ENCODE data around the gene PC.

Gene PC

GRCh38 chr11:66852466-66853241 lies 105.5 kb downstream of the PC start:
- DNase-seq: no peak

- DNase-seq: no peak
These were observed 106.3 kb downstream of the PC start for GRCh38 chr11:66851698-66852465.

- no peak for DNase-seq
These were observed 107.0 kb downstream of the PC start for GRCh38 chr11:66851239-66851596.

GRCh38 chr11:66850588-66851238 lies 107.5 kb downstream of the PC start:
- no peak for DNase-seq

- DNase-seq: no peak
These were observed 108.0 kb downstream of the PC start for GRCh38 chr11:66850235-66850587.

GRCh38 chr11:66849501-66850234 lies 108.5 kb downstream of the PC start:
- DNase-seq: no peak

- no peak for DNase-seq
These were observed 109.3 kb downstream of the PC start for GRCh38 chr11:66848671-66849500.

GRCh38 chr11:66847461-66848232 lies 110.5 kb downstream of the PC start:
- no peak for DNase-seq

- DNase-seq: no peak
These were observed 111.5 kb downstream of the PC start for GRCh38 chr11:66846671-66847091.

GRCh38 chr11:66845876-66846212 lies 112.3 kb downstream of the PC start:
- no peak for DNase-seq

GRCh38 chr11:66845143-66845875 lies 112.9 kb downstream of the PC start:
- DNase-seq: no peak

GRCh38 chr11:66844496-66845142 lies 113.6 kb downstream of the PC start:
- no peak for DNase-seq

GRCh38 chr11:66843776-66844495 lies 114.2 kb downstream of the PC start:
- no peak for DNase-seq

- DNase-seq: peak; percentile 87 to 90
These were observed 115.0 kb downstream of the PC start, which contains the start of gene RCE1 for GRCh38 chr11:66842896-66843775. Gene RCE1, plus strand, starts transcription at chr11:66843441. Its CDS starts 15 bp downstream, at chr11:66843456.

- DNase-seq: no peak
These were observed 115.7 kb downstream of the PC start for GRCh38 chr11:66842501-66842895.

GRCh38 chr11:66841861-66842260 lies 116.3 kb downstream of the PC start:
- no peak for DNase-seq

GRCh38 chr11:66840317-66841091 lies 117.7 kb downstream of the PC start:
- DNase-seq: no peak

All from stimulated activated CD4-positive, alpha-beta T cell treated with anti-CD3 and anti-CD28 coated beads, Interleukin-2, amount 100 ng/mL, for 48 hours (primary cell).